Ovary (tissue), 9 donors: ENCODE results near the gene FAHD2A. TPM values are rescaled to one million over a fixed set of nuclear protein-coding genes. Genes with fewer than 3 reads are reported as not detected.
"Not testable (repeated sequence)": the region's sequence is repeated elsewhere in the genome, so short reads cannot be mapped to it uniquely, and the experiment has no call there.

Experiments used
- DNase-seq, 5 donors: peaks; one replicate each; pipeline ENCODE4 v3.0.0-alpha.2; 2019 to 2020
- H3K27ac ChIP-seq, 2 donors: fragments of 200-600 bp; one replicate each; pipeline versions ENCODE4 v1.5.1 to v1.8.0; 2019 to 2022
- H3K27me3 ChIP-seq: fragments of 200-600 bp; one replicate; pipeline ENCODE4 v1.8.0; 2022
- H3K36me3 ChIP-seq: fragments of 200-600 bp; sonication (generic); one replicate; pipeline ENCODE4 v1.5.1; 2019
- H3K4me1 ChIP-seq: one replicate; pipeline ENCODE4 v1.8.1; 2013; ENCODE audit warnings: mild to moderate bottlenecking, moderate library complexity; ENCODE audit not compliant: insufficient read depth
- H3K4me3 ChIP-seq: fragments of 200-600 bp; sonication (generic); one replicate; pipeline ENCODE4 v1.5.1; 2017
- H3K9me3 ChIP-seq, 2 donors: fragments of 200-600 bp in 1 of 2; sonication (generic) in 1 of 2; one replicate each; pipeline versions ENCODE4 v1.5.1 to v1.8.1; 2013 to 2019; ENCODE audit warnings: mild to moderate bottlenecking in 1 of 2, moderate library complexity in 1 of 2
- CTCF ChIP-seq, 3 donors: fragments of 450-650 bp in 2 of 3; fragments of 200-600 bp in 1 of 3; IDR thresholded peaks; one replicate each; pipeline versions ENCODE4 v1.5.1 to v1.8.0; 2016 to 2022; ENCODE audit warnings: antibody characterized with exemption in 3 of 3, mild to moderate bottlenecking in 1 of 3
- EP300 ChIP-seq: sonication (generic); formaldehyde crosslinking; IDR thresholded peaks from one replicate; pipeline ENCODE4 v1.6.1; 2017; ENCODE audit warnings: antibody characterized with exemption
- POLR2A ChIP-seq: fragments of 450-650 bp; IDR thresholded peaks from one replicate; pipeline ENCODE4 v1.6.1; 2017; ENCODE audit warnings: antibody characterized with exemption, mild to moderate bottlenecking, moderate library complexity
- WGBS, 3 donors: extraction: QIAGEN DNeasy Blood & Tissue Kit in 1 of 3; methylation state at CpG; one replicate each; pipeline versions ENCODE4 v1.1.5 to v1.1.7; 2013 to 2017; 5-methylcytosine and 5-hydroxymethylcytosine counted together
- intact Hi-C, 4 donors: fragments of 100-400 bp; cut with DNase I; formaldehyde crosslinking; loops; one replicate each; pipeline versions ENCODE4 v1.11.0 to v1.15.1; 2022 to 2023
- polyA plus RNA-seq, 2 donors: library from polyadenylated mRNA; stranded (reverse); fragments of 200-250 nt in 1 of 2; fragments of 350-450 nt in 1 of 2; fragmentation: Illumina TruSeq in 1 of 2; extraction: RNeasy Lipid Tissue Mini Kit (QIAGEN cat#74804) in 1 of 2; gene quantifications; one replicate each; pipeline ENCODE4 v1.2.3, GENCODE V29; 2013 to 2014
- total RNA-seq, 7 donors: library from RNA; depleted of rRNA in 2 of 7; stranded (reverse); fragments of >200 nt in 2 of 7; fragmentation: NEBNext Ultra II Directional in 3 of 7; extraction: Animal tissue kit (Norgen Biotek cat#: 25700) in 3 of 7; gene quantifications; one replicate each; pipeline versions ENCODE4 v1.1.0 to v1.2.4, GENCODE V29; 2016 to 2023
- donor health status: DM: no; HTN: no; CAD: no; lungs with moderate emphysema.
- donor health status: DM: no; HTN: no; CAD: no.
- donor health status: Bipolar disorder and iron deficiency.
- donor health status: DM: yes; HTN: yes; CAD: no.
- donor health status: DM: no; HTN: no; CAD: no.
- donor health status: DM: yes; HTN: yes; CAD: no.

FAHD2A gene
- total and polyA plus RNA-seq, 9 donors, result 15.3 to 33.6 (median 29.2) TPM

- intact Hi-C loops, result no loop called here
- H3K27ac ChIP-seq, result no peak overlapping the region
- H3K4me1 ChIP-seq, result peaks cover 2% of the 10 kb centered on the region
- TF ChIP-seq EP300 (no peak), CTCF (IDR thresholded peaks at IDR 0.05) (no peak), POLR2A (no peak)
- H3K27me3 ChIP-seq, result no peaks in the 10 kb centered on the region
- no peak overlapping the region for H3K4me3 ChIP-seq
- H3K9me3 ChIP-seq, result no peaks in the 10 kb centered on the region
- H3K36me3 ChIP-seq, result no peaks in the 10 kb centered on the region
- peak in 1 of 5 donors; percentile 2 for DNase-seq
- 89 to 93% (median 92%) methylated on average over 8 of the region's 8 CpGs for WGBS, 3 donors
These were observed 47.6 kb upstream of the FAHD2A start for GRCh38 chr2:95354925-95355324.

- H3K27me3 ChIP-seq, intact Hi-C loops, H3K27ac ChIP-seq, H3K4me3 ChIP-seq, H3K9me3 ChIP-seq, H3K36me3 ChIP-seq, H3K4me1 ChIP-seq, DNase-seq: not testable (repeated sequence)
- WGBS, 3 donors, result 96 to 99% (median 97%) methylated on average over 4 to 5 of the region's 5 CpGs
These were observed 47.0 kb upstream of the FAHD2A start for GRCh38 chr2:95355486-95355885.

GRCh38 chr2:95356821-95357700, 45.4 kb upstream of the FAHD2A start:
- H3K4me1 ChIP-seq, result peaks cover 2% of the 10 kb centered on the region
- no peak overlapping the region for H3K27ac ChIP-seq
- DNase-seq, result peak in 2 of 5 donors; percentile 6 to 26
- no peak overlapping the region for H3K4me3 ChIP-seq
- WGBS, 3 donors, result 94 to 95% (median 94%) methylated on average over 12 of the region's 12 CpGs
- no peaks in the 10 kb centered on the region for H3K27me3 ChIP-seq
- H3K36me3 ChIP-seq, result no peaks in the 10 kb centered on the region
- no peaks in the 10 kb centered on the region for H3K9me3 ChIP-seq
- intact Hi-C loops, result no loop called here
- no peak for TF ChIP-seq EP300
- TF ChIP-seq CTCF (IDR thresholded peaks at IDR 0.05), result no peak
- TF ChIP-seq POLR2A, result no peak

GRCh38 chr2:95357717-95358280, 44.7 kb upstream of the FAHD2A start:
- Histone ChIP-seq H3K4me1 (peaks cover 2% of the 10 kb centered on the region), H3K27me3 (no peaks in the 10 kb centered on the region), H3K4me3 (no peak overlapping the region), H3K27ac (no peak overlapping the region), H3K9me3 (no peaks in the 10 kb centered on the region), H3K36me3 (no peaks in the 10 kb centered on the region)
- 94 to 95% (median 95%) methylated on average over 6 of the region's 6 CpGs for WGBS, 3 donors
- TF ChIP-seq POLR2A, result no peak
- DNase-seq, result peak in 2 of 5 donors; percentile 9
- intact Hi-C loops, result no loop called here

GRCh38 chr2:95359031-95359430, 43.5 kb upstream of the FAHD2A start:
- no peak overlapping the region for H3K4me3 ChIP-seq
- H3K27ac ChIP-seq, result no peak overlapping the region
- no peak for TF ChIP-seq POLR2A
- no peaks in the 10 kb centered on the region for H3K36me3 ChIP-seq
- WGBS, 3 donors, result 51 to 63% (median 59%) methylated on average over 3 of the region's 3 CpGs
- intact Hi-C loops, result no loop called here
- DNase-seq, result no peak
- H3K27me3 ChIP-seq, result no peaks in the 10 kb centered on the region
- H3K4me1 ChIP-seq, result peaks cover 2% of the 10 kb centered on the region
- no peaks in the 10 kb centered on the region for H3K9me3 ChIP-seq

- intact Hi-C loops, result no loop called here
- Histone ChIP-seq H3K27me3 (no peaks in the 10 kb centered on the region), H3K36me3 (no peaks in the 10 kb centered on the region), H3K4me1 (peaks cover 2% of the 10 kb centered on the region), H3K9me3 (no peaks in the 10 kb centered on the region), H3K27ac (no peak overlapping the region), H3K4me3 (no peak overlapping the region)
- DNase-seq, result peak in 2 of 5 donors; percentile 4 to 28
- TF ChIP-seq EP300 (no peak), POLR2A (no peak), CTCF (IDR thresholded peaks at IDR 0.05) (no peak)
- 57 to 83% (median 81%) methylated on average over 5 of the region's 5 CpGs for WGBS, 3 donors
These were observed 43.0 kb upstream of the FAHD2A start for GRCh38 chr2:95359501-95359930.
